HG03565 (cell line): Measurements from ENCODE around the gene MON2.
A peak's percentile ranks its signal among the peaks of the same experiment; 100 is the strongest.
"Not testable (repeated sequence)": the region's sequence is repeated elsewhere in the genome, so short reads cannot be mapped to it uniquely, and the experiment has no call there.

Experiments used
- ATAC-seq: cut with Tn5 transposase; IDR thresholded peaks from one replicate; pipeline ENCODE4 v1.9.1; 2021; ENCODE audit warnings: mild to moderate bottlenecking, moderate library complexity; ENCODE audit not compliant: unreplicated experiment

Gene MON2

GRCh38 chr12:62472472-62472871 lies 5.8 kb downstream of the MON2 start:
- no peak for ATAC-seq

GRCh38 chr12:62481843-62482540 lies 15.4 kb downstream of the MON2 start:
- peak; percentile 37 for ATAC-seq

DNA sequence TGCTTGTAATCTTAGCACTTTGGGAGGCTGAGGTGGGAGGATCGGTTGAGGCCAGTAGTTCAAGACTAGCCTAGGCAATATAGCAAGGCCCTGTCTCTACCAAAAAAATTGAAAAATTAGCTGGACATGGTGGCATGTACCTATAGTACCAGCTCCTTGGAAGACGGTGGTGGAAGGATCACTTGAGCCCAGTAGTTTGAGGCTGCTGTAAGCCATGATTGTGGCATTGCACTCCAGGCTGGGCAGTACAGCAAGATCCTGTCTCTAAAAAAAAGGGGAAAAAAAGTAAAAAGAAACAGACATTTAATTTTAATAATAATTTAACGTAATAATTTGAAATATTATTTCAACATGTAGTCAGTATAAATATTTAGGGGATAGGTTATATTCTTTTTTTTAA lies 16.1 kb downstream of the MON2 start:
- ATAC-seq = no peak

DNA sequence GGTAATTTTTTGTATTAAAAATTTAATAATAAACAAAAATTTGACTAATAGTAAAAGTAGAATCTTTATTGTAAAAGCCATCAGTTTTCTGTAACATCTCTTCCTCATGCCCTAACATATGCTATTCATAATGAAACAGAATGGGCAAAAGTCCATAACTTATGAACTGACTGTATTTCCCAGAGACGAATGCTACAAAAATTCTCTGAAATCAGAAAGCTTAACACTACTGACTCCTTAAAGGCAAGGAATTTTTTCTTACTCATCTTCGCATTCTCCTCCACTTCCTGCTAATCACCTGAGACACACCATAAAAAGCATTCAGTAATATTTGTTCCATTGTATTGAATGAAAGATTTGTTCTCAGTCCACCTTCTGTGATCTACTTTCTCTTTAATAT lies 17.6 kb downstream of the MON2 start:
- peak; percentile 53 for ATAC-seq

- ATAC-seq = no peak
Measured at GRCh38 chr12:62505786-62506185, 39.2 kb downstream of the MON2 start.

DNA sequence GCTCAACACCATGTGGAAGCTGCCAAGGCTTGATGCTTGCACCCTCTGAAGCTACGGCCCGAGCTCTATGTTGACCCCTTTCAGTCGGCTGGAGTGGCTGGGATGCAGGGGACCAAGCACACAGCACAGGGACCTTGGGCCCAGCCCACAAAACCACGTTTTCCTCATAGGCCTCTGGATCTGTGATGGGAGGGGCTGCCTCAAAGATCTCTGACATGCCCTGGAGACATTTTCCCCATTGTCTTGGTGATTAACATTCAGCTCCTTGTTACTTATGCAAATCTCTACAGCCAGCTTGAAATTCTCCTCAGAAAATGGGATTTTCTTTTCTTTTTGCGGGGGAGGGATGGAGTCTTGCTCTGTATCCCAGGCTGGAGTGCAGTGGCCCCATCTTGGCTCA lies 46.3 kb downstream of the MON2 start:
- no peak for ATAC-seq

- not testable (repeated sequence) for ATAC-seq
Measured at GRCh38 chr12:62514080-62514479, 47.5 kb downstream of the MON2 start.

- no peak for ATAC-seq
Measured at GRCh38 chr12:62516927-62517326, 50.3 kb downstream of the MON2 start.

- no peak for ATAC-seq
Measured at GRCh38 chr12:62517887-62518286, 51.3 kb downstream of the MON2 start.

GRCh38 chr12:62519043-62519442 lies 52.4 kb downstream of the MON2 start:
- no peak for ATAC-seq

GRCh38 chr12:62520361-62520760 lies 53.7 kb downstream of the MON2 start:
- ATAC-seq = no peak

GRCh38 chr12:62522984-62523383 lies 56.4 kb downstream of the MON2 start:
- no peak for ATAC-seq

DNA sequence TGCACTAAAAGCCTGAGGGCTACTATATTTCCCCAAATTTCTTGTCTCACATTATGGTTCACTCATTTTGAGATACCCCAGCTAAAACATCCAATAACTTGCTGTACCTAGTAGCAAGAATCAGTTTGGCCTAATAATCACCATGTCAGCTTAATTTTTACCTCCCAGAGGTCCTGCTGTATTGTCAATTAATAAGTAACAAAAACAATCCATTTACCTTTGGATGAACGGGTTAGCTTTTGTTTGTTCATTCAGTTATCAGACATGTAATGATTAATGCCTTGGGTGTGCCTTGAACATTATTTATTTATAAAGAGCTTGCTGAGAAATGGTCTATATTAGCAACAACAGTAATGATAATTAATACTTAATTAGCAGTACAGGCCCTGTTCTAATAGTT lies 57.0 kb downstream of the MON2 start:
- ATAC-seq = no peak

DNA sequence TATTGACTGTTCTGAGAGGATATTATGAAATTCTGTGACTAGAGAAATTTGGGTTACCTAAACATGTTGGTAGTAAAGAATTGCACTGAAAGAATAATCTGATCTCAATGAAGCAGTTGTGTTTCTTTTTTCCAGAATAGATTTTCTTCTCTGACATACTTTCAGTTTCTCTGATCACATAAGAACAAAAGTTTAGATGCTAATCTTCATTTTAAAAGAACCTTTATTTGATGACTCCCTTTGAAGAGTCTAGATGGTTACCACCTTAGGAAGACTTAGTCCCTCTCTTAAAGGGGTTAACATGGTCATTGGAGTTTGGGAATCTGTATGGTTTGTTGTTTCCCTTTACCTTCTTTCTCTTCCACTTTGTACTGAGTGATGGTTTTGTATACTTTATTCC lies 58.6 kb downstream of the MON2 start:
- no peak for ATAC-seq

- no peak for ATAC-seq
Measured at GRCh38 chr12:62530596-62530995, 64.0 kb downstream of the MON2 start.

DNA sequence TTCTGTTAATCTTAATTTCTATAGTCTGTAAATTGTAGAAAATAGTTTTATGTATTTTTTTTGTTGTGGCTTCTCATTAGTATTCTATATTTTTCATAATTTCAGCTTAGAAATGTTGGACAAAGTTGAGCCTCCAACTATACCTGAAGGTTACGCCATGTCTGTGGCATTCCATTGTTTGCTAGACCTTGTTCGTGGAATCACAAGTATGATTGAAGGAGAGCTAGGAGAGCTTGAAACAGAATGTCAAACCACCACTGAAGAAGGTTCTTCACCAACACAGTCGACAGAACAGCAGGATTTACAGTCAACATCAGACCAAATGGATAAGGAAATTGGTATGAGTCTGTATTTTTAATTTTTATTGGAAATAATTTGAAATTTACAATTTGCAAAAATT lies 65.7 kb downstream of the MON2 start:
- ATAC-seq = no peak

DNA sequence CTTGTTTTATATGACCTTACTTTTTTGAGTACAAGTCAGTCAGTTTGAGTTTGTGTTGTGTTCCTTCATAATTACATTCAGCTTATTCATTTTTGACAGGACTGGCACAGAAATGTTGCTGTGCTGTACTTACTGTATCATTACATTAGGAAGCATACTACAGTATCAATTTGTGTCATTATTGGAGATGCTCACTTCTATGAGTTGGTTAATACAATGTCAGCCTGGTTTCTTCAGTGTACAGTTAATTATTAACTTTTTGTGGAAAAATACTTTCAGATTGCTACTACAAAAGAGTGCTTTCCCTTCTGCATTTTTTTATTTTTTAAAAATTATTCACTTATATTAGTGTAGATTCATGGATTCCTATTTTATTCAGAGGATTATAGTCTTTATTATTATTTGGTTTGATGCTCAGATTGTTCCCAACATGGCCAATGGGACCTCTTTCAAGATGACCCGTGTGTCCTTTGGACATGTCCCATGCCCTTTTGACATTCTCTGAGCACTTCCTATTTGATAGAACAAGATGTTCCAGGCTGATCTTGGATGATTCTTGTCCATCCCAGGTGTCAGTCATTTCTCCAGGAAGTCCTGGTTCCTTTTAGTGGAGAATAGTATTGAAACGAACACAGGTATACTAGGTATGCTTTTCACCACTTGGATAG lies 66.6 kb downstream of the MON2 start:
- no peak for ATAC-seq

GRCh38 chr12:62533755-62534107 lies 67.1 kb downstream of the MON2 start:
- no peak for ATAC-seq

- no peak for ATAC-seq
Measured at GRCh38 chr12:62536546-62536945, 69.9 kb downstream of the MON2 start.

DNA sequence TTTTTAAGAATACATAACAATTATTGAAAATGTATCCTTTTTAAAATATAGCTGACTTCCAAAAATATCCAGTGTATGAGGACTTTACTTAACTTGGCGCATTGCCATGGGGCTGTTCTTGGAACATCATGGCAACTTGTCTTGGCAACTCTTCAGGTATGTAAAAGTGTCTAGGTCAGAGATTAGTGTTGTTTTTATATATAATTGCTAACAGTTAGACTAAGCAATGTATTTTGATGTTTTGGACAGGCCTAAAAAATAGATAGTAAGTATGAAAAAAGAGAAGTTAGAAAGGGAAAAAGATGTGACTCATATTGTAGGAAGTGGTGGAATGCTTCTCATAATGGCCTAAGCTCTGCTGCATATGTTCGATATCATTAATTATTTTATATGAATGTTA lies 70.9 kb downstream of the MON2 start:
- ATAC-seq = no peak

DNA sequence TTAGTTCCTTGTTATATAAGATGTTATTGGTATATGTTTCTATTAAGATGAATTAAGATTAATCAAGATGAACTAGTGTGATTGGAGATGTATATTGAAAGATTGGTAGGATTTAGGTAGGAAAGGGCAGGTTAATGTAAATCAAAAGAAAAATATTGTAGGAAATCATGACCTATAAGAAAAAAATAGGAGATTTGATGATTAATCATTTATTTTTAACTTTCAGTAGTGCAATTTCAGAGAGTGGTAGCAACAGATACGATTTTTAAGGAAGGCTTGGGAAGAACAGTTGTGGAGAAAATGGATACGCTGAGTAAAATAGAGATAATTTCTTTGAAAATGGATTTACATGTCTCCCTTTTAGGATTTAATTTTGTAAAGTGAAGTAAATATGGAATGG lies 73.7 kb downstream of the MON2 start:
- no peak for ATAC-seq

GRCh38 chr12:62542814-62543213 lies 76.2 kb downstream of the MON2 start:
- no peak for ATAC-seq

DNA sequence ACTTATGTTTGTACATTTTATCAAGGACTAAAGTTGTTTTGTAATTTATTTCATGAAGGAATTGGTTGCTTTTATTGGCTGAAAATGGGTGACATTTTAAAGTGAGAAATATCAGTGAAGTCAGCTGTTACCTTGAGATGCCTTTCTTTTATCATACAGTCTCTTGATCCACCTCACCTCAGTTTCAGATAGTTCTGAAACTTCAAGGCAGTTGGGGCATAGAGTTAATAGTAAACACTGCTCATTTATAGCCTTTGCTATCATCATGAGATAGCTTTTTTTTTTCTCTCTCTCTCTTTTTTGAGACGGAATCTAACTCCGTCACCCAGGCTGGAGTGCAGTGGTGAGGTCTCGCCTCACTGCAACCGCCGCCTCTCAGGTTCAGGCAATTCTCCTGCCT lies 76.7 kb downstream of the MON2 start:
- ATAC-seq = no peak
